HepG2 (cell line): Measurements from ENCODE around the gene TRPV4.

Experiments used
- CTCF ChIP-seq: sonication (generic); formaldehyde crosslinking; IDR thresholded peaks from 2 replicates; pipeline ENCODE4 v1.5.0; 2020; ENCODE audit warnings: mild to moderate bottlenecking, missing genetic modification reagents, moderate library complexity
- GABPB1 ChIP-seq: IDR thresholded peaks from 2 replicates; pipeline ENCODE4 v1.6.1; 2016; ENCODE audit warnings: mild to moderate bottlenecking, missing genetic modification reagents, moderate library complexity, missing compliant biosample characterization
- HOXA7 ChIP-seq: sonication (generic); formaldehyde crosslinking; IDR thresholded peaks from 2 replicates; pipeline ENCODE4 v1.8.1; 2022; ENCODE audit warnings: mild to moderate bottlenecking, missing genetic modification reagents, moderate library complexity
- NR3C1 ChIP-seq: sonication (generic); formaldehyde crosslinking; IDR thresholded peaks from 2 replicates; pipeline ENCODE4 v1.4.0; 2020; ENCODE audit warnings: missing genetic modification reagents
- POLR2A ChIP-seq, 2 experiments: IDR thresholded peaks; 2 replicates each; pipeline ENCODE4 v1.6.1; 2011; ENCODE audit warnings: low read depth in 2 of 2, low read length in 2 of 2, mild to moderate bottlenecking in 1 of 2, moderate library complexity in 1 of 2; ENCODE audit not compliant: insufficient read depth in 1 of 2
- RAD21 ChIP-seq: fragments of 450-650 bp; formaldehyde crosslinking; IDR thresholded peaks from 2 replicates; pipeline ENCODE4 v1.5.0; 2020; ENCODE audit warnings: mild to moderate bottlenecking
- SAFB2 ChIP-seq: sonication (generic); formaldehyde crosslinking; IDR thresholded peaks from 2 replicates; pipeline ENCODE4 v1.5.1; 2020; ENCODE audit warnings: missing genetic modification reagents, low read depth, mild to moderate bottlenecking, borderline replicate concordance
- SETDB1 ChIP-seq: sonication (generic); formaldehyde crosslinking; IDR thresholded peaks from 2 replicates; pipeline ENCODE4 v1.5.1; 2020; ENCODE audit warnings: missing genetic modification reagents, mild to moderate bottlenecking, borderline replicate concordance
- TEAD2 ChIP-seq: sonication (generic); formaldehyde crosslinking; IDR thresholded peaks from 2 replicates; pipeline ENCODE4 v1.9.0; 2021; ENCODE audit warnings: missing genetic modification reagents
- XBP1 ChIP-seq: sonication (generic); formaldehyde crosslinking; IDR thresholded peaks from 2 replicates; pipeline ENCODE4 v1.5.0; 2020; ENCODE audit warnings: missing genetic modification reagents
- ZBTB37 ChIP-seq: sonication (generic); formaldehyde crosslinking; IDR thresholded peaks from 2 replicates; pipeline ENCODE4 v1.4.0; 2020; ENCODE audit warnings: mild to moderate bottlenecking, missing genetic modification reagents
- ZNF670 ChIP-seq: sonication (generic); formaldehyde crosslinking; IDR thresholded peaks from 2 replicates; pipeline ENCODE4 v1.8.0; 2022; ENCODE audit warnings: mild to moderate bottlenecking, missing genetic modification reagents, borderline replicate concordance
- ZUFSP ChIP-seq: sonication (generic); formaldehyde crosslinking; IDR thresholded peaks from 2 replicates; pipeline ENCODE4 v1.9.0; 2021; ENCODE audit warnings: missing genetic modification reagents, mild to moderate bottlenecking, borderline replicate concordance

- no peak for TF ChIP-seq RAD21
- no peak for TF ChIP-seq CTCF
- TF ChIP-seq ZUFSP: no peak
- no peak for TF ChIP-seq NR3C1 (CRISPR knock-in tag)
- no peak for TF ChIP-seq TEAD2
- TF ChIP-seq ZNF670 (CRISPR knock-in tag): no peak
- TF ChIP-seq XBP1 (CRISPR knock-in tag): no peak
- no peak for TF ChIP-seq SETDB1 (CRISPR knock-in tag)
- no peak for TF ChIP-seq HOXA7
- TF ChIP-seq GABPB1 (CRISPR knock-in tag): no peak
- no peak for TF ChIP-seq POLR2A (IDR thresholded peaks at IDR 0.05; ENCODE audit: insufficient read depth in 1 of 2, low read depth in 2 of 2, low read length in 2 of 2)
- no peak for TF ChIP-seq SAFB2
- no peak for TF ChIP-seq ZBTB37 (CRISPR knock-in tag)
Measured at GRCh38 chr12:109802828-109803227, 30.4 kb downstream of the TRPV4 start.
